Measurements from ENCODE around the gene PDIA5.

Gene PDIA5

GRCh38 chr3:123102249-123102648, 35.4 kb downstream of the PDIA5 start:
- TF ChIP-seq, protein P1, sequence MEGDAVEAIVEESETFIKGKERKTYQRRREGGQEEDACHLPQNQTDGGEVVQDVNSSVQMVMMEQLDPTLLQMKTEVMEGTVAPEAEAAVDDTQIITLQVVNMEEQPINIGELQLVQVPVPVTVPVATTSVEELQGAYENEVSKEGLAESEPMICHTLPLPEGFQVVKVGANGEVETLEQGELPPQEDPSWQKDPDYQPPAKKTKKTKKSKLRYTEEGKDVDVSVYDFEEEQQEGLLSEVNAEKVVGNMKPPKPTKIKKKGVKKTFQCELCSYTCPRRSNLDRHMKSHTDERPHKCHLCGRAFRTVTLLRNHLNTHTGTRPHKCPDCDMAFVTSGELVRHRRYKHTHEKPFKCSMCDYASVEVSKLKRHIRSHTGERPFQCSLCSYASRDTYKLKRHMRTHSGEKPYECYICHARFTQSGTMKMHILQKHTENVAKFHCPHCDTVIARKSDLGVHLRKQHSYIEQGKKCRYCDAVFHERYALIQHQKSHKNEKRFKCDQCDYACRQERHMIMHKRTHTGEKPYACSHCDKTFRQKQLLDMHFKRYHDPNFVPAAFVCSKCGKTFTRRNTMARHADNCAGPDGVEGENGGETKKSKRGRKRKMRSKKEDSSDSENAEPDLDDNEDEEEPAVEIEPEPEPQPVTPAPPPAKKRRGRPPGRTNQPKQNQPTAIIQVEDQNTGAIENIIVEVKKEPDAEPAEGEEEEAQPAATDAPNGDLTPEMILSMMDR (IDR thresholded peaks at IDR 0.05; ENCODE audit: insufficient read depth, low read length, poor library complexity, severe bottlenecking): no peak
- Histone ChIP-seq H3K4me3 (replicated peaks; ENCODE audit: low read depth, low read length) (no peak overlapping the region), H3K36me3 (ENCODE audit: control insufficient read depth, insufficient read depth, low read length) (peaks cover 33% of the 10 kb centered on the region), H3K27me3 (replicated peaks; ENCODE audit: control insufficient read depth, insufficient read depth, low read length) (no peaks in the 10 kb centered on the region)
- DNase-seq (ENCODE audit: extremely low read depth, insufficient read length): no peak

GRCh38 chr3:123102826-123103225, 36.0 kb downstream of the PDIA5 start:
- Histone ChIP-seq H3K36me3 (ENCODE audit: control insufficient read depth, insufficient read depth, low read length) (peaks cover 33% of the 10 kb centered on the region), H3K4me3 (replicated peaks; ENCODE audit: low read depth, low read length) (no peak overlapping the region)
- TF ChIP-seq, protein P1 (IDR thresholded peaks at IDR 0.05; ENCODE audit: insufficient read depth, low read length, poor library complexity, severe bottlenecking): no peak

DNA sequence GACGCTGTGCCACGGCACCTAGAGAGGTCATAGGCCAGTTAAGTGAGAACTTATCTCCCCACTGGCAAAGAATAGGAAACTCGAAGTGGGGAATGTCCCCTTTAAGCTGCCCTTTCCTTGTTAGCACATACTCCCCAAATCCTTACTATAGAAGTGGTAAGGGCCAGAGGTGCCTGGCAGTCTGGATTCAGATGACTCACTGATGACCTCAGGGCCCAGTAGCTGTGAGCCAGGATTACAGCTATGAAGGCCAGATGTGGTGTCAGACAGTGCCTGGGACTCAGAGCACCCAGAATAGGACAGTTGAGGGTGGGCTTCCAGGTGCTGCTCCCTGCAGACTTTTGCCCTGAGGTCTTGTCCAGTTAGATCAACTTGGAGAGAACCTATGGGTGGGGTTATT, 37.7 kb downstream of the PDIA5 start:
- TF ChIP-seq, protein P1 (IDR thresholded peaks at IDR 0.05; ENCODE audit: insufficient read depth, low read length, poor library complexity, severe bottlenecking): no peak
- H3K36me3 ChIP-seq (ENCODE audit: control insufficient read depth, insufficient read depth, low read length): peaks cover 24% of the 10 kb centered on the region
- no peak overlapping the region for H3K4me3 ChIP-seq (replicated peaks; ENCODE audit: low read depth, low read length)
- no peaks in the 10 kb centered on the region for H3K27me3 ChIP-seq (replicated peaks; ENCODE audit: control insufficient read depth, insufficient read depth, low read length)
- DNase-seq (ENCODE audit: extremely low read depth, insufficient read length): no peak

More at GRCh38 chr3:123102826-123103225, 36.0 kb downstream of the PDIA5 start:
- no peak for DNase-seq (ENCODE audit: extremely low read depth, insufficient read length)
- no peaks in the 10 kb centered on the region for H3K27me3 ChIP-seq (replicated peaks; ENCODE audit: control insufficient read depth, insufficient read depth, low read length)

- DNase-seq (ENCODE audit: extremely low read depth, insufficient read length): peak; percentile 50
- peaks cover 19% of the 10 kb centered on the region for H3K36me3 ChIP-seq (ENCODE audit: control insufficient read depth, insufficient read depth, low read length)
- H3K4me3 ChIP-seq (replicated peaks; ENCODE audit: low read depth, low read length): no peak overlapping the region
- TF ChIP-seq, protein P1 (IDR thresholded peaks at IDR 0.05; ENCODE audit: insufficient read depth, low read length, poor library complexity, severe bottlenecking): no peak
- H3K27me3 ChIP-seq (replicated peaks; ENCODE audit: control insufficient read depth, insufficient read depth, low read length): no peaks in the 10 kb centered on the region
These were observed 38.7 kb downstream of the PDIA5 start for GRCh38 chr3:123105201-123106189.

DNA sequence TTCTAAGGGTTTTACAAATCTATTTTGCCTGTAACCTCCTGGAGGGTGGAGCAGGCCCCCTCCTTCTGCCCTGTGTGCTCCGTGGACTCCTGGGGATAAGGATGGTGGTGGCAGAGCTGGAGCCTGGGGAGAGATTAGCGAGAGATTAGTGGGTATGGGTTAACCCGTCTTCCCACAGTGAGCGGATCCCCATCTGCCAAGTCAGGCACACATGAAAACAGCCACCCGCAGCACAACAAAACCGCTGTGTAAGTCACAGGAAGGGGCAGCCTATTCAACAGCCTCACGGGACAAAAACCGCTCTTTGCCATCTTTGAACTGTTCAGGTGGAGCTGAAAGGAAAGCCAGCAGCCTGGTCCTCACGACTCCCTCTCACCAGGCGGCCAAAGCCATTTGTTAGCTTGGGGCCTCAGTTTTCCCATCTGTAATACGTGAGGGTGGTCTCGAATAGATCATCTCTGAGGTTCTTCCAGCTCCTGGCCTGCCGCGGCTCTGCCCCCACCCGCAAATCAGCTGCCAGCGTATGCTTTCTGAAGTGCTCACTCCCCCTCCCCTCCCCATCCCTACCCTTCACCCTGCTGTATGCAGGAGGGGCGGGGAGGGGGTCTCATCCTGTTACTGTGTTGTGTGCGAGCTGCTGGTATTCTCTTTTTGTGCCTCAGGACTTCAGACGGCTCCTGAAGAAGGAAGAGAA, 43.6 kb downstream of the PDIA5 start:
- no peak for DNase-seq (ENCODE audit: extremely low read depth, insufficient read length)
- peaks cover 24% of the 10 kb centered on the region for H3K36me3 ChIP-seq (ENCODE audit: control insufficient read depth, insufficient read depth, low read length)
- TF ChIP-seq, protein P1 (IDR thresholded peaks at IDR 0.05; ENCODE audit: insufficient read depth, low read length, poor library complexity, severe bottlenecking): no peak

More for the DNA sequence above, 43.6 kb downstream of the PDIA5 start:
- Histone ChIP-seq H3K4me3 (replicated peaks; ENCODE audit: low read depth, low read length) (no peak overlapping the region), H3K27me3 (replicated peaks; ENCODE audit: control insufficient read depth, insufficient read depth, low read length) (no peaks in the 10 kb centered on the region)

All from GM06990 (cell line).